T-helper 1 cell treated with Interleukin-12 subunit alpha and Interleukin-12 subunit beta and Interleukin-4 antibody, amounts not matched to agents 30 ng/mL and 1 ng/mL, for 36 hours (primary cell): ENCODE measurements around the gene RASGRP2. TPM values are rescaled to one million over a fixed set of nuclear protein-coding genes. Genes with fewer than 3 reads are reported as not detected.

Source experiments
- intact Hi-C: fragments of 100-400 bp; cut with micrococcal nuclease; formaldehyde crosslinking; loops from one replicate; pipeline ENCODE4 v1.15.1; 2024
- total RNA-seq: library from RNA; stranded (reverse); gene quantifications from 2 replicates; pipeline ENCODE4 v1.2.3, GENCODE V29; 2022

Gene RASGRP2
- total RNA-seq, 1 donor from 2014 or later, result 192 TPM

DNA sequence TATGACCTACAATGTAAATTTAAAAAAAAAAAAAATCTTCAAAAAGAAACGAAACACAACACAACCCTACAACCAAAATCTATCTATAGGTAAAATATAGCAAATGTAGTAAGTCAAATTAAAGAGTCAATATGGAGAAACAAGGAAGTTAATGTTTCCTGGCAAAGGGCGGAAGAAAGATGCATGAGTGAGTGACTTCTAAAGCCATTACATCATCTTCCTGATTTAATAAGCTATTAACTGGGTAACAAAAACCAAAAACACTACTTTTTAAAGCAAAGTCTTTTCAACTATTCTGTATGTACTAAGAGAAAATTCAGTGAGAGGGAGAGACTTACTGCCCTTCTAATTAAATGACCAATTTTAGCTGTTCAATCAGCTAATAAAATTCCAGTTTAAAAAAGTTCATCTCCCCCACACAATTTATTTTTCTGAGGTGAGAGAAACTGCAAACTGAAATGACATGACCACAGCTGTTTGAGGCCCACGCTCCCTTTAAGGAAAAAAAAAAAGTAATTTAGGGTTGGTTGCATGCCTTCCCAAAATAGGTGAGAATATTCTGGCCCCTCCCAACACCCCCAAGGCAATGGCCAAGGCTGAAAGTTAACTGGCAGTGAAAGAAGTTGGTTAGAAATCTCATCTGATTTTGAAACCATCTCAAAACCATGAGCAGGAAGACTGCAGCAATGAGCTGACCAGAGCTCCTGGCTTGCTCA lies 28.5 kb upstream of the RASGRP2 start:
- intact Hi-C loops, result no loop called here

DNA sequence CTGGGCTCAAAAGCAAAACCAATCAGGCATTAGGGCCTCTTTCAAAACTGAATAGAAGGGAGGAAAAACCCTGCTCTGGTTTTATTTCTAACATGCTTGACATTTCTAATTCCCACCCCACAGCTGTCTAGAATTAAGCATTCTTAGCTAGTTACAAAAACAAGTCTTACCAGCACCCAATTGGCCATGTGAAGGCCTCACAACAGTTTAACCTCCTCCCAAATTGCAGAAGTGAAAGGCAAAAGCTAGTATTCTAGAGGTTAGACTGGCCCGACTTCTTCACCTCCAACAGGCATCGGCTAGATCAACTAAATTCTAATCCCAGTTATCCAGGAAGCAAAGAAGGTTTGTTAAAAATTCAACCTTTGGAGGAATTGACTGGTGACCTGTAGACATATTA lies 27.9 kb upstream of the RASGRP2 start:
- intact Hi-C loops, result no loop called here

DNA sequence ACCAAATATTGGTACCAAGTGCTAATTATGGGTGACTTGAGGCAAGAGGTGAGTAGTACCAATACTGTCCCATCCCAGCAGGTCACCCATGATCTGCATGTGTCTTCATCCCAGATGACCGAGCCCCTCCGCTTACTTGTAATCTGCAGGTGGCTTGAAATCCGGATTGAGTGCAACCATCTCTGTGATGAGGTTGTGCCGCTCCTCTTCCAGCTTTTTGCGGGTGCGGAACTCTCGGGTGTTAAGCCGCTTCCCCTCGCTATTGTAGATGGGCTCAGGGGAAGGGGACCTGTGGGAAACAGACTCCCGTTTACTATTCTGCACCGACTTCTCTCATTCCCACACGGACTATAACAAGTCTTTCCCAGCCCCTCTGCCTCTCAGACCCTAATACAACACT lies 26.2 kb upstream of the RASGRP2 start:
- intact Hi-C loops, result no loop called here

DNA sequence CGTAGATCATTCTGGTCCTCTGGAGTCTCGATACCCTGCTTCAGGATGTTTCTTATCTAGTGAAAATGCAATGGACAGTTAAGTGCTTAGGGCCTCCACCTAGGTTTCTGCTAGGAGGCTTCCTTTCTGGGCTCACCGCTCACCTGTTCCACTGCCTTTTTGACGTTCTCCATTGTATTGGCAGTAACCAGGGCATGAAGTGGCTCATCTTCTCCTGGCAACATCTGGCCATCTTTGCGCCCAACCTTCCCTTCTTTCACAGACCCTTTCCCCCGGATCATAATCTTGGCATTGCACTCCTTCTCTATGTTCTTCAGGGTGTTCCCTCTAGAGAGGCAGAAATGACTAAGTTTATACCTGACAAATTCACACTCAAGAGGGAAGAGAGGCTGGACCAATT lies 25.3 kb upstream of the RASGRP2 start:
- intact Hi-C loops, result loop anchor here (2.0 kb wide), 1 partner anchor 80 kb away; no protein-coding TSS in a partner anchor

DNA sequence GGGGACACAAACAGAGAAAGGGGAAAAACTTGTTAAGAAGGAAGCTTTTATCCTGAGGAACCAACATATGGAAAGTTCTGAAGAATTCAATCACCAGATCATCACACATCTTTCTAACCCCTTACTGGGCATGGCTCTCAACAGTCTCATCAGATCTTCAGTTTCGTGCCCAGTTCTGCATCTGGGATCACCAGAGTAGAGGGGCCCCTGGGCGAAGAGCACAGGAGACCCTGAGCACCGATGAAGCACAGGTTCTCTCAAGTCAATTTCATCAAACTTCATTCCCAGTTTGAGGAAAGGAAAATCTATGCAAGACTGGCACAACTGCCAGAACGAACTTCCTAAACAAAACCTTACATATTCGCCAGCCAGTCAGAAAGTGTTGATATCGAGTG lies 24.4 kb upstream of the RASGRP2 start:
- intact Hi-C loops, result loop anchor here (2.0 kb wide), 1 partner anchor 79 kb away; no protein-coding TSS in a partner anchor

DNA sequence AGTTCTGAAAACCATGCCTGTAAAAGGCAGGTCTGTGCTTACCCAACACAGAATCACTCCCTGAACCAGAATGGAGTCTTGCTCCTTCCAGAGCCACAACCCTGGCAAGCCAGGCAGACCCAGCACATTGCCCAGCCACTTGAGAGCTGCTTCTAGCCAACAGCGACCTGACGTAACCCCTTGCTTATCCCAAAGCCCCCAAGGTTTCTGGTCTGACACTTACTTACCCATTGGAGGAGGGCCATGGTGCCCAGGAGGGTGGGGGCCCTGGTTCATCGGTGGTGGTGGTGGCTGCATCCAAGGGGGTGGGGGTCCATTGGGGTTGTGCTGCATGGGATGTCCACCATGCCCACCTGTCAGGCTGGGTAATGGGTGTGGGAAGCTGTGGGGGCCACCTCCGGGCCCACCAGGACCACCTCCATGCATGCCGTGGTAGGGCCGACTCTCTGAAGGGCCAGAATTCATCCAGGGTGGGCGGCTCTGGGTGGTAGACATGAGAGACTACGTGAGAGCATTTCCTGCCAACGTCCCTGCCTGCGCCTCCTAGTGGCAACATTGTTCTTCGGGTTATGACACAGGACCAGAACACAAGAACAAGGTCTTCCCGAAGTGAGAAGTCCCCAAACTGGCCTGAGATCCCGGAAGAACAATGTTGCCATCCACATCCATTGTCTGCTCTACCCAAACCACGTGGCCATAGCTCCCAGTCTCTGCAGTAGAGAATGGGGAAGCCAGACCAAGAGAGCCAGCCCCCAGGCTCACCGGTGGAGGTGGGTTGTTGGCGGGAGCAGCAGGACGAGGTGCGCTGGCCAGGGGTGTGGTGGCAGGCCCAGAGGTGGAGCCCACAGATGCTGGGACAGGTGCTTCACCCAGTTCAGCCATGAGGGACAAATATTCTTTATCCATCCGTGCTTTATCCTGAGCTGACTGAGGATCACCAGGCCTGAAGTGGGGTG lies 23.7 kb upstream of the RASGRP2 start:
- intact Hi-C loops, result loop anchor here (1.0 to 2.0 kb wide), 3 partner anchors 10 to 79 kb away; no protein-coding TSS in a partner anchor

DNA sequence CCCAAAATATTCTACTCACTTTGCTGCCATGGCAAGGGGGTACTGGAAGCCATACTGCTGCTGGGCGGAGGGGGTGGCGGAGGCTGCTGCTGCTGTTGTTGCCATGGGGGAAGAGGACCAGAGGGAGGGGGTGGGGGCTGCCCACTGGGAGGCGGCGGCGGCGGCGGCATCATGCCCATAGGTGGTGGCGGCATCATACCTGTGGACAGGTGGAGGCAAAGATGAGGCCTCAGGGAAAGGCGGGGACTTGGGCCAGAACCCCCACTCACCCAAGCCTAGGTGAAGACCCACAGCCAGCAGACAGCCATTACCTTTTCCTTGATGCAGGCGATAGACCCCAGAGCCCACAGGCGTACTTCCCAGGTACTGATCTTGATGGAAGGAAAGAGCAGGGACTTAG lies 22.9 kb upstream of the RASGRP2 start:
- intact Hi-C loops, result loop anchor here (1.0 kb wide), 2 partner anchors 10 to 24 kb away; no protein-coding TSS in a partner anchor

DNA sequence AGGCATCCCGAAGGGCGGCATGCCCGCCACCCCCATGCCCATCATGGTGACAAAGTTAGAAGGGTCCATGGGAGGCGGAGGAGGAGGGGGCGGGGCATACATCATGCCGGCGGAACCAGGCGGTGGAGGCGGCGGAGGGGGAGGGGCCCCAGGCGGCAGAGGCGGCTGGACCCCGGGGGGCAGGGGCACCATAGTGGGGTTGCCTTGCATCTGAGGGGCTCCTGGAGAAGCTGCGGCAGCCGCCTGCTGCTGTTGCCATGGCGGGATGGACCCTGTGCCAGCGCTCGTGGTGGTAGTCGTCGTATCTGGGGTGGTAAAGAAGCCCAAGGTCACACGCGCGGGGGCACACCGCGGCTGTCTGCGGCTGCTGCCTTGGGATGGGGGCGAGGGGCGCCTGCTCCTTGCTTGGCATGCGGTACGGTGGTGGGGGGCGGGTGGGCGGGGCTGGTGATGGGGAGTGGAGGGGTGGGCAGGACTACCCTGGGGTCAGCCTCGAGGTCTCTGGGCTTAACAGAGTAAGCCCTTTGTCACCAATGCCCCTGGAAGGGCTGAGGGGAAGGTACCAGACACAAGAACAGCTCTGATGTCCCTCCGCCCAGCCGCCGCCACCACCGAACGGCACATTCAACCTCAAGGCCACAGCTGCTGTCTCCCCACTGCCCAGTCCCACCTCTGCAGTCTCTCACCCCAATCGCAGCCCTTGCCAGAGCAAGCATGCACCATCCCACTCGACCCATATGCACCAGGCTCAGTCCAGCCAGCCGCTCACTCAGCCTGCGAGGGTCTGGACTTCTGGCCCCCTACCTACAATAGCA lies 22.1 kb upstream of the RASGRP2 start:
- intact Hi-C loops, result no loop called here

DNA sequence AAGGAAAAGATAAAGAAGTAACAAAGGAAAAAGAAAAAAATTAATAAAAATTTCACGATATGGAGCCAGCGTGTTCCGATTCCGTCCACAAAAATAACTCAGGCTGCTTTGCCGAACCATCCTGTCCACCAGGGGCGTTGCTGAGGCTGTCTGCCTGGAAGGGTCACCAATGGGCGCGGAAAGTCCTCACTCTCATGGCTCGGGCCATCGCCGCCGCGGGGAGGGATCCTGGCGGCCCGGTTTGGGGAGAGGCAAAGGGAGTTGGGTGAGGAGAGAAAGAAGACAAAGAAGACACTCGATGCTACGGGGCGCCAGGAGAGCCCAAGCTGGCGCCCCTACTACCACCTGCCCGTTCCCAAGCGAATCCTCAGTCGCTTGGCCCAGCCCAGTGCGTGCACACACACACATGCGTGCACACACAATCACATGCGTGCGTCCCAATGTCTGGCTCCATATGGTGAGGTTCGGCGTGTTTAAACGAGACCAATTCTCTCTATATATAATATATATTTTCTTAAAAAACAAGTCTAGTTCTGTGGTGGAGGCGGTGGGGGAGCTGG lies 21.4 kb upstream of the RASGRP2 start:
- intact Hi-C loops, result no loop called here

DNA sequence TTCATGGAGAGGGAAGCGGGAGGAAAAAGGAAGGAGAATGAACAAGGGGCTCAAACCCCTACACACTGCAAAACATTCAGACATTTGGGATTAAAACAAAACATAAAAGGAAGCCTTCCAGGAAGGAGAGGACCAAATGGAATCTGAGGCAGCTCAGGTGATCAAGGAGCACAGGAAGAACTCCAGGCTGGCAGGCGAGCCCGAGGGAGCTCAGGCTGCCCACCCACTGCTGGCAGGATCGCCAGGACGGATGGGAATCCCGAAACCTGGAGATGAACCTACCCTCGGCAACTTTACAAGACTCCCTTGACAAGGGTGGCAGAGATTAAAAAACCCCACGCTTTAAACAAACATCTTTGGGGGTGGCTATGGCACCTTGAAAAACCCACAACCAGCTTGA lies 20.8 kb upstream of the RASGRP2 start:
- intact Hi-C loops, result loop anchor here (1.0 kb wide), 1 partner anchor 19 kb away; no protein-coding TSS in a partner anchor

DNA sequence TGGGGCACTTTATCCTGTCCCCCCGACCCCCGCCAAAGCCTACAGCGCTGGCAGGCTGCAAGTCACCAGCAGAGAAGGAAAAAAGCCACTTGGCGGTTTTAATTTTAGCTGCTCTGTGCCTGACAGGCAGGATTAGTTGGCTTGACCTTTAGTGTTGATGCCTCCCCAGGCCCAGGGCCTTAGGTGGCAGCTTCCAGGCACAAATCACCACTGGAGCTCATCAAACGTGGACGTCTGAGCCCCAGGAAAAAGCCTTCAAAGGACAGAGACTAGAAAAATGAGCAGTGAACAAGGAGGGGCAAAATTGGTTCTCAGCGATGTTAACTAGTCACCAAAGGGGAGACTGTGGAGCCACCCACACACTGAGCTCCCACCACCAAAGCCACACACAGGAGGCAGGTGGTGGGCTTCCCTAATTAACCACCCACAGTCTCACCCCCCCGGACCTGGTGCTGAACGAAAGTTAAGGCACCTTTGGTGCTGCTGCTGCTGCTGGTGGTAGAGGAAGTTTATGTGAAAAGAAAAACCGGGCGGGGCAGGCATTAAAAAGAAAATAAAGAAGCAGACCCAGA lies 20.2 kb upstream of the RASGRP2 start:
- intact Hi-C loops, result loop anchor here (1.0 kb wide), 1 partner anchor 19 kb away; no protein-coding TSS in a partner anchor

DNA sequence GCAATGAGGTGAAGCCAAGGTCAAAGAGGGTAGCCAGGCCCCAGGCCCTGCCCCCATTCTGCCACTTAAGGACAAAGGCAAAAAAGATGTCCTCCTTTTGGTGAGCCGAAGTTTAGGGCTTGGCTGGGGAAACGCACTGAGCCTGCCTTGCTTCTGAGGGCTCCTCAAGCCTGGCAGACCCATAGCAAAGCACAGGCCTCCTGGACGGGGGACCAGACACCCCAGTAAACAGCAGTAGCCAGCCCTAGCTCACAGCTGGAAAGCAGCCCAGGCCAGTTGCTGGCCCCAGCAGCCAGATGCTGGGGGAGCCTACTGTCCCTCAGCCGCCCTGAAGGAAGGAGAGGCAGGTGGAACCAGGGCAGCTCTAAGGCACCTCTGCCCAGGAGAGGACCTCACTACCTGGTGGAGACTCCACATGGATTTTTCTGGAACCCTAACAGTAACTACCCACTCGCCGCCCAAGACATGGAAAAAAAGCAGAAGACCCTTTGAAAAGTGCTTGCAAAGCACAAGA lies 19.6 kb upstream of the RASGRP2 start:
- intact Hi-C loops, result loop anchor here (1.0 to 2.0 kb wide), 2 partner anchors 13 to 18 kb away; no protein-coding TSS in a partner anchor

DNA sequence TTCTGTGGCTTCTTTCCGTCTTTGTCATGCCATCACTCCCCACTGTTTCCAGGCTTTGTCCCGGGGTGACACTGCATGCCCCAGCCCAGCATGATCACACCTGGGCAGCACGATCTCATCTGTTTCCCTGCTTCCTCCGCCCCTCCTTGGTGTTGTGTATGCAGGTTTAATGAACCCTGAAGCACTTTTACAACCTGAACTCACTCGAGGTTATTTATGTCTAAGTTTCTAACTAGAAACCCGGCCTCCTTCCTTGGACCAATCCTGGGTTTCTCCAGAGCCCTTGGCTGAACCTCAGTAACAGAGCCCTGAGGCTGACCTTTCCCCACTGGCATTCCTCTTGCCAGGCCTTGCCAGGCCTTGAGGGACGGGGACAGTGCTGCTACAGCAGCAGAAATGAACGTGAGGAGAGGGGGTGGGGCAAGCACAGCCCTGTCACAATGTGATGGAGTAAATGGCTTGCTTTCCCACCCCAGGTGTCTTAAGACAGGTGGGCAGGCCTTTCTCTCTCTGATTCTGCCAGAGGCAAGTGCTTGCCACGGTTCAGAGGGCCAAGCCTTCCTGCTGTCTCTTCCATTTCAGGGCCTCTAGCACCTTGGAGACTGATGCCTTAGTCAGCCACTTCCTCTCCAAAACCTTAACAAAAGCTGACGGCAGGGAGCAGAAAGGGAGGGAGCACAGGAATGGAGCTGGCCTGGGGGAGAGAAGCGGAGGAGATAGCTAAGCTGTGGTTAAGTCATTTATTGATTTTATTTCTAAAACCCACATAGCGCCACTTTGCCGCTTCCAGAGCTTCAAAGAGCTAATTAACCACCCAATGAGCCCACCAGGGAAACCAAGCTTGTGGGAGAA lies 19.0 kb upstream of the RASGRP2 start:
- intact Hi-C loops, result loop anchor here (2.0 kb wide), 1 partner anchor 14 kb away; no protein-coding TSS in a partner anchor

DNA sequence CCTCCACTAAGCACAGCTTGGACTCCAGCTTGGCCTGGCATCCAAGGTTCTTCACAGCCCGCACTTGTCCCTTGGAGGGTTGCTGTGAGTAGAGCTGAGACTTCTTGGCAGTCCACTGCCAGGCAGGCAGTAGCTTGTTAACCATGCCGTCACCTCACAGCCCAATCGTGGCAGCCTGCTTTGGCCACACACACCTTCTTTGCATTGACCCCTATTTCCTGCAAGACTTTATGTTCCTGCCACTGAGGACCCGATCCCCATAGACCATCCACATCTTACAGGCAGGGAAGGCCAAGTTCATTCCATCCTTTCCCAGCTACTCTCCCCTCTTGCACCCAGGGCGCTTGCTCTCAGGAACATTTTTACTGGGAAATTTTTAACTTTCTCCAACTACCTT lies 18.3 kb upstream of the RASGRP2 start:
- intact Hi-C loops, result loop anchor here (2.0 kb wide), 1 partner anchor 15 kb away; no protein-coding TSS in a partner anchor

DNA sequence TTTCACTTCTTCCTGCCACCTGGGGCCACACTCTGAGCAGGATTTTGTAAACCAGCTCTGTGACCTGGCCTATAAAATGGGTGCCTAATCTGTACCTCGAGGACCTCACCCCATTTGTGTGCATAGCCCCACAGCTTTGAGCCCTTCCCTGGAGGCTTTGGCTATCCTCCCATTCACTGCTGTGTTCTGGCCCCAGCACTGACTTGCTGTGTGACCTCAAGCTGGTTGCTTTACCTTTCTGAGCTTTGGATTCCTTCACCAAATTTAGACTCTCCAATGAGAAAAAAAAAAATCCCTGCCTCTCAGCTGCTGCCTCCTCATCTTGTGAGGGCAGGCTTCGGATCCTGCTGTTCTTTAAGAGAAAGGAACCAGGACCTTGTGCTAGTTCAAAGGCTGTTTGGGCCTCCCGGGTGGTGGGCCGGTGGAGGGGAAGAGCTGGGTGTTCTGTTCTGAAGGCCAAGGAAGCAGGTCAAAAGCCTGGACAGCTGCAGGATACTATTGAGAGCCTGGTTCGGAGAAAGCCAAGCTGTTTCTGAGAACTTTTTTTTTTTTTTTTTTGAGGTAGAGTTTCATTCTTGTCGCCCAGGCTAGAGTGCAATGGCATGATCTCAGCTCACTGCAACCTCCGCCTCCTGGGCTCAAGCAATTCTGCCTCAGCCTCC lies 16.9 kb upstream of the RASGRP2 start:
- intact Hi-C loops, result no loop called here

DNA sequence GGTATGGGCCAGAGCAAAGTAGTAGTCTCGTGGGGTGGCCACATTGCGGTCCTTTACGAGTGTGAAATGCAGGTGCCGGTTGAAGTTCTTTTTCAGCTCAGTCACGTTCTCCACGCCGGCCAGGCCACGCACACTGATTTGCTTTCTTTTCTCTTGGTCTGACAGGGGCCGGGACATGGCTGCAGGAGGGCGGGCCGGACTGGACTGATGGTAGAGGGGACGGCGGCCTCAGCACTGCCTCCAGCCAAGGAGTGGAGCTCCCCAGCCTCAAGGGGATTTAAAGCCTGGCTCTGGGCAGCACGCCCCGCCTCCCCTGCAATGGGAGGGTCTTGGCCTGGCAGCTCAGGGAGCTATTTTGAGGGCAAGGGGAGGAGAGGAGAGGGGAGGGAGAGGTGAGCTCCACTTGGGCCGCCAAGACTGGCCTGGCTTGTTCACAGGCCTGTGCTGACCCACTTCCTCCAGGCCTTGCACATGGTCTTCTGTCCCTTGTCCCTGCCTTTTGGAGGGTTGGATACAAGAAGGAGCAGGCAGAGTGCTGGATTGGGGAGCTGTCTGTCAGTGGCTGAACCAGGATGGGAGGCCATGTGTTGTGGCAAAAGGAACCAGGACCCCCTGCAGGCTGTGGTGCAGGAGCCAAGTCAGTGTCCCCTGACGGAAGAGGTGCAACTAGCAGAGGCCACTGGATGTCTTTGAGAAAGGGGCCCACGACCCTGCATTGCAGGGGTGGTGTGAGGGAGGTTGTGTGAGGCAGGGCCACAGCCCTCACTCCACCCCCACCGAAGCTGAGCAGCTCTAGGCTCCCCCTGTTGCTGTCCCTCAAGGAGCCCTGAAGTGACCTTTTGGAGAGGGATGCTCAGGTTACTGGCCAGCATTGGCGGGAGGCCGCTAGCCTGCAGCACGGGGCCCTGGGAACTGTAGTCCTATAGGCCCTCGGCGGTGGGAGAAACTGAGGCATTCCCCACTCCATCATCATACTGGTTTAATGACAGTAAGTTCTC lies 16.1 kb upstream of the RASGRP2 start, which contains the start of gene PYGM:
Gene PYGM, minus strand, starts transcription at position 253 of the 998 bp plus-strand sequence. Its CDS starts 76 bp downstream, at position 177.
- intact Hi-C loops, result no loop called here

DNA sequence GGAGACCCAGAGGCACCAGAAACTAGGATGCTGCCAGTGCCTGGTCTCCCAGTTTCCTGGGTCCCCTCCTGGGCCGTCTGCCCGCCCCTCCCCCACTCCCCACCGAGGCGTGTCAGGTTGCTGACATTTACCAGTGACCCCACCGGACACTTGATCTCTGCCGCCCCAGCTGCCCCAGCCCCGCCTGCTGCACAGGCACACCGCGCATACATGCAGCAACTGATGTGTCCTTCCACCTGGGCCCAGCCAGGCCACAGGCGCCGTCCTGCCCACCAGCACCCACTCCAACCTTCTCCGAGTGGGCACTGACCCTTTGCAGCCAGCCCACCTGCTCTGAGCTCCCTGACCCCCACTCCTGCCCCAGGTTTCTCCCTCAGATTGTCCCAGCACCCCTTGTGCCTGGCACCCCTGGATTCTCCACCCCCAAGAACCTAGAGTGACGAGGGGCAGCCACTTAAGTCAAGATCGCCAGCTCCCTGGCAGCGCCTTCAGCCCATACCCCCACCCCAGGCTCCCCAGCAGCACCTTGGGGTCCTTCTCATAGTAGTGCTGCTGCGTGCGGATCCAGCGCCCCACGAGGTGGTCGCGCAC lies 15.3 kb upstream of the RASGRP2 start:
- intact Hi-C loops, result no loop called here
